GM12801 (cell line): ENCODE data around the gene ISLR2.

ENCODE experiments used
- CTCF ChIP-seq: IDR thresholded peaks from one replicate; pipeline ENCODE4 v1.5.1; 2011; ENCODE audit warnings: control low read depth; ENCODE audit not compliant: insufficient read length; ENCODE audit errors: extremely low read depth

The ISLR2 gene

GRCh38 chr15:74158855-74159650 is 28.7 kb downstream of the ISLR2 start:
- no peak for TF ChIP-seq CTCF

DNA sequence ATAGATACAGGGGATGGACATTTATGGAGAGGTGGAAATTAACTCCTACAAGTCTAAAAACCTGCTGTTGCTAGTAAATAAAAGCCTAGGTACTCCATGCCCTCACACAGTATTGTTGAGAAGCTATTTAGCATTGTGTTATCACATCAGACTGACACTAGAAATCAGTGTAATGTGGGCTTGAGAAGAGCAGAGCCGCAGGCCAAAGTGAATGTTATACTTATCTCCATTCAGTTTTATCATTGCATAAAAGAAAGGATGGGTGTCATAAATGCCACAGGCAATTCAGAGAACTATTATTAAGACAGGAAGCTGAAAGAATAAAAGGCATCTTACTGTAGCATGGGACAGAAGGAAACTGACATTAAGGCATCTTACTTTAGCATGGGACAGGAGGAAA is 29.4 kb downstream of the ISLR2 start:
- TF ChIP-seq CTCF, result no peak

- no peak for TF ChIP-seq CTCF
Measured at GRCh38 chr15:74165461-74165860, 35.1 kb downstream of the ISLR2 start.

GRCh38 chr15:74167891-74168331 is 37.5 kb downstream of the ISLR2 start:
- TF ChIP-seq CTCF, result no peak

GRCh38 chr15:74168711-74169126 is 38.3 kb downstream of the ISLR2 start:
- no peak for TF ChIP-seq CTCF

DNA sequence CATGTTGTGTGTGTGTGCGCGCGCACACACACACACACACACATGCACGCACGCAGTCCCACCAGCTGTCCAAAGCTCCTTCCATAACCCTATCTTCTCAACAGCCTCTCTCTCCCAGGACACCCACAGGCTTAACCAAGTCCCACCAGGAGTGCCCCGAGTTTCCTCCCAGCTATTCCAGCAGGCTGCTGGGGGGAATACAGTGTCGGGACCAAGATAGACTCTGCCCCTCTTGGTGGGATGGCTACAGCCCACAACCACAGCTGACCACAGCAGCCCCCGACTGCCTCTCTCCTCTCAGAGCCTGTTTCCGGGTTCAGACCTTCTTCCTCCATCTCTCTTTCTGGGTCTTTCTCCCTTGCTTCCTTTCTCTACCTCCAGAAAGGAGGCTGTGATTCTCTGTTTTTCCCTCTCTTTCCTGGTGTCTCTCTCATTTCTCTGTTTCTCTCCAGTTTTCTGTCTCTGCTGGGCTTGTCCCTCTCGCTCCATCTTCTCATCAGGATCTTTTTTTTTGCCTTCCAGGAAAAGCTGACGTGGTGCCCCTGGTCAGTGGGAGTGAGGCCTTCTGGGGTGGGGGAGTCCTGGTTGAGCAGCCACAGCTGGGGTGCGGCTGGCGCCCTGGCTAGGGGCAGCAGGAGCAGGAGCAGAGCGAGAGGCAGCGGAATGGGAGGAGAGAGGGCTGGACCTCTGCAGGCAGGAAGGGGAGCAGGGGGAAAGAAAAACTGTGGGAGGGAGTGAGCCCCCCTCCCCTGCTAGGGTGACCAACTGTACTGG is 39.9 kb downstream of the ISLR2 start:
- TF ChIP-seq CTCF, result no peak

- TF ChIP-seq CTCF, result no peak
Measured at GRCh38 chr15:74170875-74171578, 40.6 kb downstream of the ISLR2 start.
